ENCODE measurements around the gene E2F4. TPM values are rescaled to one million over a fixed set of nuclear protein-coding genes. Genes with fewer than 3 reads are reported as not detected.

E2F4 gene
- total and polyA plus RNA-seq, 2 of the 13 experiments (the other 11 are each of a cell fraction or from before 2014, with no cell fraction given): 84.8 to 91.2 TPM

DNA sequence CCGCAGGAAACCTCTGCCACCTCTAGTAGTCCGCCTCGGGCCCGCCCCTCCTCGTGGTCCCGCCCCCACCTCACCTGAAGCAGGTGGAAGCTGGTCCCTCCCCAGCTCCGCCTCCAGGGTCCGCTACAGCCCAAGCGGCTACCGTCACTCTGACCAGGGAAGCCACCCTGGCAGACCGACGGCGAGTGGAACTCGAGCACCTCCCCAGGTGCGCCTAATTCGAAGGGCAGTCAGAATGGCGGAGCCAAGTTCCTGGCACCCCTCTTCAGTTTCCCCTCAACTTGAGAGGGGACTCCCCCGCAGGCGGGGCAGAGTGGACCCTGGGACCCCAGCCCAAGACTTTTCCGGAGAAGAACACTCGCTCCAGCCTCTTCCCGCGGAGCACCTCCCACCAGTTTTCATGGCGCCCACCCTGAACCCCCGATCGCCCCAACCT, 54.8 kb downstream of the E2F4 start:
- Histone ChIP-seq H3K4me2 (ENCODE audit: low read depth, low read length) (peak overlapping the region; percentile 97), H2AFZ (ENCODE audit: low read length) (no peak overlapping the region), H3K36me3 (replicated peaks in 1 of 2; ENCODE audit: control insufficient read depth in 1 of 2, insufficient read depth in 2 of 2, low read length in 2 of 2) (peaks cover 0 to 2% of the 10 kb centered on the region in 2 experiments; a peak in 2 of 5 replicates), H3K27me3 (ENCODE audit: control insufficient read depth in 1 of 2, insufficient read depth in 2 of 2, low read length in 2 of 2) (peaks cover 0 to 22% of the 10 kb centered on the region in 2 experiments; a peak in 3 of 5 replicates), H3K27ac (ENCODE audit: extremely low read length, insufficient read depth, low read length) (peak overlapping the region; percentile 73), H3K4me3 (replicated peaks in 1 of 3; ENCODE audit: insufficient read depth in 1 of 3, low read depth in 2 of 3, low read length in 3 of 3) (peak overlapping the region; percentile 63 to 85 (median 82)), H3K79me2 (ENCODE audit: insufficient read depth, low read length) (no peaks in the 10 kb centered on the region), H4K20me1 (ENCODE audit: insufficient read depth, low read length) (no peaks in the 10 kb centered on the region), H3K9ac (ENCODE audit: insufficient read depth, low read depth, low read length) (peak overlapping the region; percentile 69), H3K9me3 (ENCODE audit: low read length) (no peaks in the 10 kb centered on the region), H3K4me1 (ENCODE audit: insufficient read depth, low read length) (peaks cover 60% of the 10 kb centered on the region)
- ChIA-PET CTCF (ENCODE audit: low intra/inter-chr PET ratio, low total read pairs) (interaction anchor here (1.3 kb wide), 1 partner anchor 269 kb away, joined by 3 read pairs; no protein-coding TSS in a partner anchor), POLR2A (interaction anchor here (1.0 to 6.1 kb wide), 19 partner anchors 9 to 293 kb away, joined by 3 to 71 read pairs (median 6); partner anchors contain the start of genes HSD11B2, PLEKHG4 and TMEM208)
- in situ Hi-C loops (cut with HindIII; ENCODE audit: extremely low pct_ligation_motif_present, low pct_unique_long_range_greater_than_20kb) (no loop called here), intact Hi-C loops (cut with micrococcal nuclease; ENCODE audit: unreplicated experiment) (loop anchor here (1.0 to 2.0 kb wide), 2 partner anchors 19 to 54 kb away; partner anchors contain the start of genes E2F4 and TMEM208)
- FAIRE-seq (no peak), DNase-seq (ENCODE audit: low spot score) (peak; percentile 56), ATAC-seq (peak; percentile 36)
- no TSS peak for BruUV-seq (replicated peaks)
- whole genome bisulfite sequencing (ENCODE audit: low lambda C conversion rate): 2% methylated on average over 21 of the region's 26 CpGs
- peak; percentile 46; the same call in 1 of the 2 replicates for TF ChIP-seq ZNF235 (CRISPR knock-in tag; IDR thresholded peaks at IDR 0.05; ENCODE audit: borderline replicate concordance)
- TF ChIP-seq PAX8 (CRISPR knock-in tag; IDR thresholded peaks at IDR 0.05; ENCODE audit: borderline replicate concordance): 0 out of 2 replicates have a peak, but pooled peaks have one; percentile 67
- TF ChIP-seq THAP7 (CRISPR knock-in tag; IDR thresholded peaks at IDR 0.05): 0 out of 2 replicates have a peak, but pooled peaks have one; percentile 39
- 0 out of 2 replicates have a peak, but pooled peaks have one; percentile 41 for TF ChIP-seq ZNF260 (CRISPR knock-in tag; IDR thresholded peaks at IDR 0.05; ENCODE audit: borderline replicate concordance, low read depth)
- TF ChIP-seq, protein P1, sequence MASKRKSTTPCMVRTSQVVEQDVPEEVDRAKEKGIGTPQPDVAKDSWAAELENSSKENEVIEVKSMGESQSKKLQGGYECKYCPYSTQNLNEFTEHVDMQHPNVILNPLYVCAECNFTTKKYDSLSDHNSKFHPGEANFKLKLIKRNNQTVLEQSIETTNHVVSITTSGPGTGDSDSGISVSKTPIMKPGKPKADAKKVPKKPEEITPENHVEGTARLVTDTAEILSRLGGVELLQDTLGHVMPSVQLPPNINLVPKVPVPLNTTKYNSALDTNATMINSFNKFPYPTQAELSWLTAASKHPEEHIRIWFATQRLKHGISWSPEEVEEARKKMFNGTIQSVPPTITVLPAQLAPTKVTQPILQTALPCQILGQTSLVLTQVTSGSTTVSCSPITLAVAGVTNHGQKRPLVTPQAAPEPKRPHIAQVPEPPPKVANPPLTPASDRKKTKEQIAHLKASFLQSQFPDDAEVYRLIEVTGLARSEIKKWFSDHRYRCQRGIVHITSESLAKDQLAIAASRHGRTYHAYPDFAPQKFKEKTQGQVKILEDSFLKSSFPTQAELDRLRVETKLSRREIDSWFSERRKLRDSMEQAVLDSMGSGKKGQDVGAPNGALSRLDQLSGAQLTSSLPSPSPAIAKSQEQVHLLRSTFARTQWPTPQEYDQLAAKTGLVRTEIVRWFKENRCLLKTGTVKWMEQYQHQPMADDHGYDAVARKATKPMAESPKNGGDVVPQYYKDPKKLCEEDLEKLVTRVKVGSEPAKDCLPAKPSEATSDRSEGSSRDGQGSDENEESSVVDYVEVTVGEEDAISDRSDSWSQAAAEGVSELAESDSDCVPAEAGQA (IDR thresholded peaks at IDR 0.05; ENCODE audit: low read depth): no peak
- TF ChIP-seq, protein P1 (CRISPR knock-in tag; IDR thresholded peaks at IDR 0.05; ENCODE audit: borderline replicate concordance): no peak
- no peak for TF ChIP-seq POGZ (CRISPR knock-in tag; IDR thresholded peaks at IDR 0.05)
- TF ChIP-seq ZFP36L1 (CRISPR knock-in tag; IDR thresholded peaks at IDR 0.05): no peak
- no peak for TF ChIP-seq ETV5 (CRISPR knock-in tag; IDR thresholded peaks at IDR 0.05; ENCODE audit: borderline replicate concordance)
- TF ChIP-seq KMT2B (CRISPR knock-in tag; IDR thresholded peaks at IDR 0.05): no peak
- TF ChIP-seq ATRX (CRISPR knock-in tag; IDR thresholded peaks at IDR 0.05; ENCODE audit: borderline replicate concordance): no peak
- no peak for TF ChIP-seq CBX1 (IDR thresholded peaks at IDR 0.05; ENCODE audit: low read depth)
- TF ChIP-seq TARDBP (CRISPR knock-in tag; IDR thresholded peaks at IDR 0.05): no peak
- TF ChIP-seq ZBTB7B (CRISPR knock-in tag; IDR thresholded peaks at IDR 0.05): 0 out of 2 replicates have a peak, but pooled peaks have one; percentile 5
- no peak for TF ChIP-seq ZNF496 (CRISPR knock-in tag; IDR thresholded peaks at IDR 0.05; ENCODE audit: insufficient replicate concordance)
- TF ChIP-seq, protein P2, sequence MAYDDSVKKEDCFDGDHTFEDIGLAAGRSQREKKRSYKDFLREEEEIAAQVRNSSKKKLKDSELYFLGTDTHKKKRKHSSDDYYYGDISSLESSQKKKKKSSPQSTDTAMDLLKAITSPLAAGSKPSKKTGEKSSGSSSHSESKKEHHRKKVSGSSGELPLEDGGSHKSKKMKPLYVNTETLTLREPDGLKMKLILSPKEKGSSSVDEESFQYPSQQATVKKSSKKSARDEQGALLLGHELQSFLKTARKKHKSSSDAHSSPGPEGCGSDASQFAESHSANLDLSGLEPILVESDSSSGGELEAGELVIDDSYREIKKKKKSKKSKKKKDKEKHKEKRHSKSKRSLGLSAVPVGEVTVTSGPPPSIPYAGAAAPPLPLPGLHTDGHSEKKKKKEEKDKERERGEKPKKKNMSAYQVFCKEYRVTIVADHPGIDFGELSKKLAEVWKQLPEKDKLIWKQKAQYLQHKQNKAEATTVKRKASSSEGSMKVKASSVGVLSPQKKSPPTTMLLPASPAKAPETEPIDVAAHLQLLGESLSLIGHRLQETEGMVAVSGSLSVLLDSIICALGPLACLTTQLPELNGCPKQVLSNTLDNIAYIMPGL (CRISPR knock-in tag; IDR thresholded peaks at IDR 0.05; ENCODE audit: borderline replicate concordance in 1 of 2, low read depth in 1 of 2): no peak
